T-helper 2 cell treated with Interferon-gamma antibody and Interleukin-4, amounts not matched to agents 100 ng/mL and 5 ng/mL, for 36 hours (primary cell): Measurements from ENCODE around the gene SLC2A13. TPM values are rescaled to one million over a fixed set of nuclear protein-coding genes. Genes with fewer than 3 reads are reported as not detected.
"Not testable (repeated sequence)": the region's sequence is repeated elsewhere in the genome, so short reads cannot be mapped to it uniquely, and the experiment has no call there.

Experiments
- intact Hi-C: fragments of 100-400 bp; cut with micrococcal nuclease; formaldehyde crosslinking; loops from one replicate; pipeline ENCODE4 v1.15.1; 2023
- total RNA-seq: library from RNA; stranded (reverse); gene quantifications from 2 replicates; pipeline ENCODE4 v1.2.3, GENCODE V29; 2022

Gene SLC2A13
- total RNA-seq, 1 donor from 2014 or later: 3.2 TPM

GRCh38 chr12:39946361-39947280, 159.3 kb downstream of the SLC2A13 start:
- intact Hi-C loops: no loop called here

- intact Hi-C loops: no loop called here
These were observed 168.8 kb downstream of the SLC2A13 start for GRCh38 chr12:39937119-39937518.

GRCh38 chr12:39935839-39936238, 170.0 kb downstream of the SLC2A13 start:
- intact Hi-C loops: no loop called here

- intact Hi-C loops: no loop called here
These were observed 170.6 kb downstream of the SLC2A13 start for GRCh38 chr12:39935275-39935674.

GRCh38 chr12:39931857-39932256, 174.0 kb downstream of the SLC2A13 start:
- intact Hi-C loops: no loop called here

GRCh38 chr12:39931231-39931630, 174.7 kb downstream of the SLC2A13 start:
- intact Hi-C loops: no loop called here

- intact Hi-C loops: no loop called here
These were observed 175.8 kb downstream of the SLC2A13 start for GRCh38 chr12:39930101-39930500.

GRCh38 chr12:39928181-39928899, 177.5 kb downstream of the SLC2A13 start:
- intact Hi-C loops: no loop called here

- intact Hi-C loops: no loop called here
These were observed 182.5 kb downstream of the SLC2A13 start for GRCh38 chr12:39923364-39923763.

GRCh38 chr12:39922598-39922997, 183.3 kb downstream of the SLC2A13 start:
- intact Hi-C loops: not testable (repeated sequence)

GRCh38 chr12:39920647-39921046, 185.2 kb downstream of the SLC2A13 start:
- intact Hi-C loops: no loop called here

- intact Hi-C loops: no loop called here
These were observed 185.7 kb downstream of the SLC2A13 start for GRCh38 chr12:39920222-39920621.

- intact Hi-C loops: no loop called here
These were observed 186.1 kb downstream of the SLC2A13 start for GRCh38 chr12:39919790-39920189.

GRCh38 chr12:39915249-39915648, 190.6 kb downstream of the SLC2A13 start:
- intact Hi-C loops: no loop called here

GRCh38 chr12:39912211-39912980, 193.5 kb downstream of the SLC2A13 start:
- intact Hi-C loops: no loop called here

- intact Hi-C loops: no loop called here
These were observed 199.6 kb downstream of the SLC2A13 start for GRCh38 chr12:39906237-39906636.

- intact Hi-C loops: no loop called here
These were observed 200.7 kb downstream of the SLC2A13 start for GRCh38 chr12:39905152-39905551.

GRCh38 chr12:39902821-39903220, 203.1 kb downstream of the SLC2A13 start:
- intact Hi-C loops: no loop called here

- intact Hi-C loops: no loop called here
These were observed 208.6 kb downstream of the SLC2A13 start for GRCh38 chr12:39897315-39897714.

- intact Hi-C loops: not testable (repeated sequence)
These were observed 212.5 kb downstream of the SLC2A13 start for GRCh38 chr12:39893388-39893787.

GRCh38 chr12:39892146-39892545, 213.7 kb downstream of the SLC2A13 start:
- intact Hi-C loops: no loop called here

- intact Hi-C loops: no loop called here
These were observed 218.0 kb downstream of the SLC2A13 start for GRCh38 chr12:39887856-39888255.
